Measurements from ENCODE around the gene ADGRA3. TPM values are rescaled to one million over a fixed set of nuclear protein-coding genes. Genes with fewer than 3 reads are reported as not detected.
"Not testable (repeated sequence)": the region's sequence is repeated elsewhere in the genome, so short reads cannot be mapped to it uniquely, and the experiment has no call there.

Gene ADGRA3
- total RNA-seq, 1 experiment from 2014 or later = 35.0 TPM

DNA sequence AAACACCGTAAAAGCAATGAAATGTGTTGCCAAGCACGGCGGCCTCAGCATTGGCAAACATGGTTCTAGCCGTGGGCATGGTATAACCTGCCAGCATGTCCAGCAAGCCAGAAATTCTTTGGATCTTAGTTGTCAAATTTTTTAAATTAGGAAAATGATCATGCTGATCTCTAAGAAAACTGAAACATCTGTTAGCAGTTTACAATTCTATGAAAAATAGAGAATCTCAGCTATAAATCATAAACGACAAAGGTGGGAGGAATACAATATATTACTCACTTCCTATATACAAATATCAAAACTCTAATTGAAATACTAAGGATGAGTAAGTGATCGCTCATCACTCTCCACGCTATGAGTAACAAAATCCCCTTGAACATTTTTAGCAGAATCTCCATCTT, 130.3 kb downstream of the ADGRA3 start:
- Mint-ChIP-seq H3K4me1 (ENCODE audit: low read depth, unreplicated experiment) (no peaks in the 10 kb centered on the region), H3K27ac (ENCODE audit: unreplicated experiment) (no peak overlapping the region), H3K4me3 (ENCODE audit: unreplicated experiment) (no peak overlapping the region), H3K9me3 (ENCODE audit: unreplicated experiment) (no peaks in the 10 kb centered on the region), H3K27me3 (ENCODE audit: insufficient read depth, unreplicated experiment) (no peaks in the 10 kb centered on the region), H3K36me3 (ENCODE audit: insufficient read depth, unreplicated experiment) (peaks cover 15% of the 10 kb centered on the region)
- BruUV-seq (replicated peaks) = no TSS peak
- POLR2A ChIA-PET = no interaction called here
- Histone ChIP-seq H3K4me3 (ENCODE audit: low read depth, low read length) (no peak overlapping the region), H3K9me3 (no peaks in the 10 kb centered on the region), H3K27me3 (replicated peaks; ENCODE audit: control insufficient read depth, insufficient read depth, low read length) (no peaks in the 10 kb centered on the region), H3K4me1 (no peaks in the 10 kb centered on the region), H3K36me3 (ENCODE audit: control insufficient read depth, insufficient read depth, low read length) (no peaks in the 10 kb centered on the region; the same call in 1 of the 2 replicates)
- DNase-seq = no peak
- TF ChIP-seq, protein P1, sequence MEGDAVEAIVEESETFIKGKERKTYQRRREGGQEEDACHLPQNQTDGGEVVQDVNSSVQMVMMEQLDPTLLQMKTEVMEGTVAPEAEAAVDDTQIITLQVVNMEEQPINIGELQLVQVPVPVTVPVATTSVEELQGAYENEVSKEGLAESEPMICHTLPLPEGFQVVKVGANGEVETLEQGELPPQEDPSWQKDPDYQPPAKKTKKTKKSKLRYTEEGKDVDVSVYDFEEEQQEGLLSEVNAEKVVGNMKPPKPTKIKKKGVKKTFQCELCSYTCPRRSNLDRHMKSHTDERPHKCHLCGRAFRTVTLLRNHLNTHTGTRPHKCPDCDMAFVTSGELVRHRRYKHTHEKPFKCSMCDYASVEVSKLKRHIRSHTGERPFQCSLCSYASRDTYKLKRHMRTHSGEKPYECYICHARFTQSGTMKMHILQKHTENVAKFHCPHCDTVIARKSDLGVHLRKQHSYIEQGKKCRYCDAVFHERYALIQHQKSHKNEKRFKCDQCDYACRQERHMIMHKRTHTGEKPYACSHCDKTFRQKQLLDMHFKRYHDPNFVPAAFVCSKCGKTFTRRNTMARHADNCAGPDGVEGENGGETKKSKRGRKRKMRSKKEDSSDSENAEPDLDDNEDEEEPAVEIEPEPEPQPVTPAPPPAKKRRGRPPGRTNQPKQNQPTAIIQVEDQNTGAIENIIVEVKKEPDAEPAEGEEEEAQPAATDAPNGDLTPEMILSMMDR (IDR thresholded peaks at IDR 0.05; ENCODE audit: insufficient read depth in 1 of 2, low read depth in 1 of 2, low read length in 1 of 2, severe bottlenecking in 1 of 2, unreplicated experiment in 1 of 2) = no peak
- intact Hi-C loops (cut with micrococcal nuclease; ENCODE audit: unreplicated experiment) = loop anchor here (5.0 to 10.0 kb wide), 2 partner anchors 148 to 501 kb away; no protein-coding TSS in a partner anchor
- CTCF ChIA-PET = no interaction called here

DNA sequence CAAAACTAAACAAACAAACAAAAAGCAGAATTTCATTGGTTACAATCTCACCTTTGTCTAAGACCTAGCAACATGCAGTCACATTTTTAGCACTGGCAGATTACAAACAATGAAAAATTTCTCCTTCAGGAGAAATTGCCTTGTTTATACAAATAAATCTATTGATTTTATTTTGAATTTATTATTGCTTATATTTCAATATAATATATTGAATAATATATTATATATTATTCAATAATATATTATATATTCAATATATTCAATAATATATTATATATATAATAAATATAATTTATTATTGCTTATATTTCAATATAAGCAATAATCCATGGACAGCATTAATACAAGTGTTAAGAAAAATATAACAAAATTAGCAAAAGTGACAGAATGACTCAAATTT, 131.7 kb downstream of the ADGRA3 start:
- no peaks in the 10 kb centered on the region for H3K4me1 ChIP-seq
- no peaks in the 10 kb centered on the region for H3K9me3 ChIP-seq
- Mint-ChIP-seq H3K27me3 (ENCODE audit: insufficient read depth, unreplicated experiment) (no peaks in the 10 kb centered on the region), H3K4me1 (ENCODE audit: low read depth, unreplicated experiment) (no peaks in the 10 kb centered on the region), H3K36me3 (ENCODE audit: insufficient read depth, unreplicated experiment) (peaks cover 15% of the 10 kb centered on the region), H3K9me3 (ENCODE audit: unreplicated experiment) (peaks cover 4% of the 10 kb centered on the region), H3K4me3 (ENCODE audit: unreplicated experiment) (no peak overlapping the region), H3K27ac (ENCODE audit: unreplicated experiment) (no peak overlapping the region)
- H3K36me3 ChIP-seq (ENCODE audit: control insufficient read depth, insufficient read depth, low read length) = no peaks in the 10 kb centered on the region; the same call in 1 of the 2 replicates
- intact Hi-C loops (cut with micrococcal nuclease; ENCODE audit: unreplicated experiment) = loop anchor here (10.0 kb wide), 1 partner anchor 499 kb away; no protein-coding TSS in a partner anchor
- no TSS peak for BruUV-seq (replicated peaks)
- ChIA-PET POLR2A (no interaction called here), CTCF (no interaction called here)
- no peak overlapping the region for H3K4me3 ChIP-seq (ENCODE audit: low read depth, low read length)
- DNase-seq = no peak
- TF ChIP-seq, protein P1 (IDR thresholded peaks at IDR 0.05; ENCODE audit: insufficient read depth in 1 of 2, low read depth in 1 of 2, low read length in 1 of 2, severe bottlenecking in 1 of 2, unreplicated experiment in 1 of 2) = no peak
- no peaks in the 10 kb centered on the region for H3K27me3 ChIP-seq (replicated peaks; ENCODE audit: control insufficient read depth, insufficient read depth, low read length)

DNA sequence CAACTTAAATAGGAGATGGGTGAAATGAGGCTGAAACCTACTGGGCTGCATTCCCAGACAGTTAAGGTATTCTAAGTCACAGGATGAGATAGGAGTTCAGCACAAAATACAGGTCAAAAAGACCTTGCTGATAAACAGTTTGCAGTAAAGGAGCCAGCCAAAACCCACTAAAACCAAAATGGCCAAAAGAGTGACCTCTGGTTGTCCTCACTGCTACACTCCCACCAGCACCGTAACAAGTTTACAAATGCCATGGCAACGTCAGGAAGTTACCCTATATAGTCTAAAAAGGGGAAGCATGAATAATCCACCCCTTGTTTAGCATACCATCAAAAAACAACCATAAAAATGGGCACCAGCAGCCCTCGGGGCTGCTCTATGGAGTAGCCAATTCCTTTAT, 133.7 kb downstream of the ADGRA3 start:
- DNase-seq; POLR2A ChIA-PET; H3K4me1 Mint-ChIP-seq (ENCODE audit: low read depth, unreplicated experiment); H3K4me3 Mint-ChIP-seq (ENCODE audit: unreplicated experiment); H3K27me3 ChIP-seq (replicated peaks; ENCODE audit: control insufficient read depth, insufficient read depth, low read length); H3K9me3 ChIP-seq; H3K27me3 Mint-ChIP-seq (ENCODE audit: insufficient read depth, unreplicated experiment); H3K4me3 ChIP-seq (ENCODE audit: low read depth, low read length); H3K36me3 ChIP-seq (ENCODE audit: control insufficient read depth, insufficient read depth, low read length); H3K27ac Mint-ChIP-seq (ENCODE audit: unreplicated experiment); CTCF ChIA-PET; BruUV-seq (replicated peaks); H3K4me1 ChIP-seq: not testable (repeated sequence)
- H3K9me3 Mint-ChIP-seq (ENCODE audit: unreplicated experiment) = peaks cover 10% of the 10 kb centered on the region
- intact Hi-C loops (cut with micrococcal nuclease; ENCODE audit: unreplicated experiment) = loop anchor here (10.0 kb wide), 1 partner anchor 497 kb away; no protein-coding TSS in a partner anchor
- peaks cover 11% of the 10 kb centered on the region for H3K36me3 Mint-ChIP-seq (ENCODE audit: insufficient read depth, unreplicated experiment)

DNA sequence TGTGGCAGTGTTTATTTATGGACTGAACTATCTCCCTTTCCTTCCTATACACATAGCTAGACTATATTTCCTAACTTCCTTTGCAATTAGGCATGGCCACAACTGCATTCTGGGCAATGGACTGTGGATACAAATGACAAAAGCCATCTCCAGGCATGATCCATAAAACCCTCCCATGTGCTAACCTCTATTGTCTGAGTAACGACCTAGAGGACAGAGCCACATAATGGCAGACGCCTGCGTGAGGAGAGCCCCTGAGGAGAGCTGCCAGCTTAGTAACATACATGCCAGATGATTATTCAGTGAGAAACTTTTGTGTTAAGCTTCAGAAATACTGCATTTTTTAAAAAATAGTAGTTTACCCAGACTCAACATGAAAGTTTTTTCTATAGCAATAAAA, 142.9 kb downstream of the ADGRA3 start:
- intact Hi-C loops (cut with micrococcal nuclease; ENCODE audit: unreplicated experiment) = no loop called here
- Histone ChIP-seq H3K36me3 (ENCODE audit: control insufficient read depth, insufficient read depth, low read length) (no peaks in the 10 kb centered on the region), H3K9me3 (no peaks in the 10 kb centered on the region), H3K4me3 (ENCODE audit: low read depth, low read length) (no peak overlapping the region), H3K27me3 (replicated peaks; ENCODE audit: control insufficient read depth, insufficient read depth, low read length) (no peaks in the 10 kb centered on the region), H3K4me1 (no peaks in the 10 kb centered on the region)
- Mint-ChIP-seq H3K4me1 (ENCODE audit: low read depth, unreplicated experiment) (no peaks in the 10 kb centered on the region), H3K4me3 (ENCODE audit: unreplicated experiment) (no peak overlapping the region), H3K27ac (ENCODE audit: unreplicated experiment) (no peak overlapping the region), H3K36me3 (ENCODE audit: insufficient read depth, unreplicated experiment) (no peaks in the 10 kb centered on the region), H3K9me3 (ENCODE audit: unreplicated experiment) (no peaks in the 10 kb centered on the region), H3K27me3 (ENCODE audit: insufficient read depth, unreplicated experiment) (no peaks in the 10 kb centered on the region)
- no TSS peak for BruUV-seq (replicated peaks)
- CTCF ChIA-PET = no interaction called here
- TF ChIP-seq, protein P1 (IDR thresholded peaks at IDR 0.05; ENCODE audit: insufficient read depth in 1 of 2, low read depth in 1 of 2, low read length in 1 of 2, severe bottlenecking in 1 of 2, unreplicated experiment in 1 of 2) = no peak
- POLR2A ChIA-PET = no interaction called here
- DNase-seq = no peak

All from Caco-2 (cell line).